Lower leg skin (tissue), 4 donors: ENCODE data around the gene A4GALT. TPM values are rescaled to one million over a fixed set of nuclear protein-coding genes. Genes with fewer than 3 reads are reported as not detected.

ENCODE experiments used
- DNase-seq, 2 donors: peaks; one replicate each; pipeline ENCODE4 v3.0.0-alpha.2; 2019; ENCODE audit warnings: low spot score in 2 of 2
- H3K4me3 ChIP-seq: fragments of 200-600 bp; sonication (generic); 2 replicates; pipeline ENCODE4 v1.5.1; 2017; ENCODE audit warnings: mild to moderate bottlenecking, low read depth; ENCODE audit not compliant: poor library complexity, severe bottlenecking
- POLR2A ChIP-seq, 2 donors: fragments of 450-650 bp; IDR thresholded peaks; one replicate each; pipeline ENCODE4 v1.6.1; 2016 to 2017; ENCODE audit warnings: antibody characterized with exemption in 2 of 2, mild to moderate bottlenecking in 1 of 2, moderate library complexity in 1 of 2
- WGBS, 2 donors: methylation state at CpG; one replicate each; pipeline ENCODE4 v1.1.5; 2018; 5-methylcytosine and 5-hydroxymethylcytosine counted together
- intact Hi-C: fragments of 100-400 bp; cut with DNase I; formaldehyde crosslinking; loops from one replicate; pipeline ENCODE4 v1.15.0; 2023; ENCODE audit warnings: low total_unique reads
- total RNA-seq, 4 donors: library from RNA; depleted of rRNA; stranded (reverse); fragments of >200 nt; gene quantifications; one replicate each; pipeline ENCODE4 v1.1.0, GENCODE V29; 2016
- TF ChIP-seq, protein P1 (sequence below), 3 donors: fragments of 450-650 bp; IDR thresholded peaks; one replicate each; pipeline ENCODE4 v1.5.1; 2016; ENCODE audit warnings: antibody characterized with exemption in 3 of 3, mild to moderate bottlenecking in 3 of 3, moderate library complexity in 2 of 3

Gene A4GALT, protein sequence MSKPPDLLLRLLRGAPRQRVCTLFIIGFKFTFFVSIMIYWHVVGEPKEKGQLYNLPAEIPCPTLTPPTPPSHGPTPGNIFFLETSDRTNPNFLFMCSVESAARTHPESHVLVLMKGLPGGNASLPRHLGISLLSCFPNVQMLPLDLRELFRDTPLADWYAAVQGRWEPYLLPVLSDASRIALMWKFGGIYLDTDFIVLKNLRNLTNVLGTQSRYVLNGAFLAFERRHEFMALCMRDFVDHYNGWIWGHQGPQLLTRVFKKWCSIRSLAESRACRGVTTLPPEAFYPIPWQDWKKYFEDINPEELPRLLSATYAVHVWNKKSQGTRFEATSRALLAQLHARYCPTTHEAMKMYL
- total RNA-seq: 10 to 100 TPM in 2 of 4 donors, 1 to 10 TPM in 2; 4.5 to 20.1 (median 10.9) TPM

DNA sequence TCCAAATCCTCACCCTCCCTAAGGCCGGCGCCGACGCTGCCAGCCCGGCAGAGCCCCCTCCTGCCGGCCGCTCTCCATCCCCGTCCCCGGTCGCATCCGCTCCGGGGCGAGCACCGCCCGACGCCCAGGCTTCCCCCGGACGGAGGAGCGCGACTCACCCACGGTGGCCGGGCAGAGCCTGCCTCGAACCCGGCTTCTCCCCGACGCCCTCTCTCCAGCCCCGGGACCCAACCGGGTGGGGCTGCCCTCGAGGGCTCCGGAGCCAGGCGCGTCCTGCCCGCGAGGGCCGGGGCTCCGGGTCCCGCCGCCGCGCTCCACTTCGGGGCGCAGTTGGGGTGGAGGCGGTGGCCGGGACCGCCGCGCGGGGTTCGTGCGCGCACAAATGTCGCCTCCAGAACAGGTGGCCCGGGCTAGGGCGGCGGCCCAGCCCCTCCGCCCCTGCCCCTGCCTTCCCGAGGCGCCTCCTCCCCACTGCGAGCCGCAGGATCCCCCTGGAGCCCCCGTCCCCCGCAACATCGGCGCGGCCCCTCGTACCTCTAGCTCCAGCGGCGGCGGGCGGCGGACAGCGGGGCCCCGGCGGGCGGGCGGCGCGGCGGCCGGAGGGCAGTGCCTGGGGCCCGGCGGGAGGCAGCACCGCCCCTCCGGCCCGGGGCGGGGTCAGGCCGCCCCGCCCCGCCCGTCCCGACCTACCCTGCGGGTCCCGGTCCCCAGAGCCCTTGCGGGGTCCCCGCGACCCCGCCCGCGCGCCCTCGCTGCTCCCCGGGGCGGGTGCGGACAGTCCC is at the start of gene A4GALT:
TSS of gene A4GALT (minus strand) at position 608 of the 782 bp plus-strand sequence. CDS start 26,919 bp downstream, outside the sequence.
- 2% methylated on average over 12 to 29 of the region's 104 CpGs for WGBS, 2 donors
- TF ChIP-seq, protein P1, sequence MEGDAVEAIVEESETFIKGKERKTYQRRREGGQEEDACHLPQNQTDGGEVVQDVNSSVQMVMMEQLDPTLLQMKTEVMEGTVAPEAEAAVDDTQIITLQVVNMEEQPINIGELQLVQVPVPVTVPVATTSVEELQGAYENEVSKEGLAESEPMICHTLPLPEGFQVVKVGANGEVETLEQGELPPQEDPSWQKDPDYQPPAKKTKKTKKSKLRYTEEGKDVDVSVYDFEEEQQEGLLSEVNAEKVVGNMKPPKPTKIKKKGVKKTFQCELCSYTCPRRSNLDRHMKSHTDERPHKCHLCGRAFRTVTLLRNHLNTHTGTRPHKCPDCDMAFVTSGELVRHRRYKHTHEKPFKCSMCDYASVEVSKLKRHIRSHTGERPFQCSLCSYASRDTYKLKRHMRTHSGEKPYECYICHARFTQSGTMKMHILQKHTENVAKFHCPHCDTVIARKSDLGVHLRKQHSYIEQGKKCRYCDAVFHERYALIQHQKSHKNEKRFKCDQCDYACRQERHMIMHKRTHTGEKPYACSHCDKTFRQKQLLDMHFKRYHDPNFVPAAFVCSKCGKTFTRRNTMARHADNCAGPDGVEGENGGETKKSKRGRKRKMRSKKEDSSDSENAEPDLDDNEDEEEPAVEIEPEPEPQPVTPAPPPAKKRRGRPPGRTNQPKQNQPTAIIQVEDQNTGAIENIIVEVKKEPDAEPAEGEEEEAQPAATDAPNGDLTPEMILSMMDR (IDR thresholded peaks at IDR 0.05): no peak
- no peak for TF ChIP-seq POLR2A (IDR thresholded peaks at IDR 0.05)
- intact Hi-C loops: no loop called here
- peak within 1 kb of the TSS; percentile 55 for H3K4me3 ChIP-seq
- DNase-seq: no peak

DNA sequence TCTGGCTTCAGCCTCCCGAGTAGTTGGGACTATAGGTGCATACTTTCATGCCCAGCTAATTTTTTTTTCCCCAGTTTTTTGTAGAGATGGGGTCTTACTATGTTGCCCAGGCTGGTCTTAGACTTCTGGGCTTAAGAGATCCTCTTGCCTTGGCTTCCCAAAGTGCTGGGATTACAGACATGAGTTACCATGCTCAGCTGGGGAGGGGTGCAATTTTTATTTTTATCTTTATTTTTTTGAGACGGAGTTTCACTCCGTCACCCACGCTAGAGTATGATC is 49.7 kb upstream of the A4GALT start:
- TF ChIP-seq, protein P1 (IDR thresholded peaks at IDR 0.05): no peak
- TF ChIP-seq POLR2A (IDR thresholded peaks at IDR 0.05): no peak
- 68 to 94% methylated on average over 4 of the region's 4 CpGs for WGBS, 2 donors
- intact Hi-C loops: no loop called here
- no peak overlapping the region for H3K4me3 ChIP-seq
- no peak for DNase-seq

DNA sequence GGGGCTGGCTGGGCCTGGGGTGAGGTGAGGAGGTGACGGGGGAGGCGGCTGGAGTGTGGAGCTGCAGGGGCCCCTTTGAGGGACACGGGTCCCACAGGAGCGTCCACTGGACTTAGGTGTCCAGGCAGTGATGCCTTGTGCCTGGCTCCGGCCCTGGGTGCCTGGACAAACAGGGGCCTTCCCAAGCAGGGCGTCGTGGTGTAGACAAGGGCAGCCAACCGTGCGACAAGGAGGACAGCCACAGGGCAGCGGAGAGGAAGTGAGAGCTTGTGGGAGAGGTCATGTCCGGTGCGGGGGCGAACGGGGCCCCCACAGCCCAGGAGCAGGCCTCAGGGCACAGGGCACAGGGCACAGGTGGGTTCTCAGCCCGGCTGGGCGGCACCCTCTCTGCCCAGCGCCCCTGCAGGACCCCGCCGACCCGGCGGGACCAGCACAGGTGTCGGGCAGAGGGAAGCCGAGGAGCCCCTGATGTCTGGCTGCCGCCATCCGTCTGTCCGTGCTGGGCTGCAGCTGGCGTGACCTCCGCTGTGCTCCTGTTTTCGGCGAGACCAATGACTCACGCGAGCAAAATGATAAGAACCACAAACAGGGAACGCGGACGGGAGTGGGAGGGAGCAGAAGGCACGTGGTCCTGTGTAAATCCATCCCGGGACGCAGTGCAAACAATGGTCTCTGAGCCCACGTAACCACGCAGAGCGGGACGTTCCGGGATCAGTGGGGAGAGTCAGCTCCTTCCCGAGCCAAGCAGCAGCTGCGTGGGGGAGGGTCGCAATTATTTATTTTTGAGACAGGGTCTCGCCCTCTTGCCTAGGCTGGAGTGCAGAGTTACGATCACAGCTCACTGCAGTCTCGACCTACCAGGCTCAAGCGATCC is 49.1 kb upstream of the A4GALT start:
- no peak overlapping the region for H3K4me3 ChIP-seq
- DNase-seq: no peak
- 60 to 74% methylated on average over 44 to 49 of the region's 50 CpGs for WGBS, 2 donors

DNA sequence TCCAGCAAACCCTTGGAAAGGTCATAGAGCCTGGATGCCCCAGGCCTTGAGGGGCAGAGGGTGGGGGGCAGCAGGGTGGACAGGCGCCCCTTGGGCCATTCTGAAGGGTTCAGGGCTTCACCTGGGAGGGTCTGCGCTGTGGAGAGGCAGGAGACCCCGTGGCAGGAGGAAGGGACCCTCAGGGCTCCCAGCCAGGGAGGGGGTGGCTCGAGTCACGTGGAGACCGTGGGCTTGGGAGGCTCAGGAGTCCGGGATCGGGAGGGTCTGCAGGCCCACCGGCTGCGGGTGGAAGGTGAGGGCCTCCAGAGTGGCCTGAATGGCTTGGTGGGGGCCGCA is 48.5 kb upstream of the A4GALT start:
- 88 to 89% methylated on average over 11 of the region's 11 CpGs for WGBS, 2 donors
- H3K4me3 ChIP-seq: no peak overlapping the region
- TF ChIP-seq, protein P1 (IDR thresholded peaks at IDR 0.05): no peak
- TF ChIP-seq POLR2A (IDR thresholded peaks at IDR 0.05): no peak
- no peak for DNase-seq
- intact Hi-C loops: no loop called here

More for the DNA sequence above, 49.1 kb upstream of the A4GALT start:
- intact Hi-C loops: no loop called here
- TF ChIP-seq, protein P1 (IDR thresholded peaks at IDR 0.05): no peak
- TF ChIP-seq POLR2A (IDR thresholded peaks at IDR 0.05): no peak

DNA sequence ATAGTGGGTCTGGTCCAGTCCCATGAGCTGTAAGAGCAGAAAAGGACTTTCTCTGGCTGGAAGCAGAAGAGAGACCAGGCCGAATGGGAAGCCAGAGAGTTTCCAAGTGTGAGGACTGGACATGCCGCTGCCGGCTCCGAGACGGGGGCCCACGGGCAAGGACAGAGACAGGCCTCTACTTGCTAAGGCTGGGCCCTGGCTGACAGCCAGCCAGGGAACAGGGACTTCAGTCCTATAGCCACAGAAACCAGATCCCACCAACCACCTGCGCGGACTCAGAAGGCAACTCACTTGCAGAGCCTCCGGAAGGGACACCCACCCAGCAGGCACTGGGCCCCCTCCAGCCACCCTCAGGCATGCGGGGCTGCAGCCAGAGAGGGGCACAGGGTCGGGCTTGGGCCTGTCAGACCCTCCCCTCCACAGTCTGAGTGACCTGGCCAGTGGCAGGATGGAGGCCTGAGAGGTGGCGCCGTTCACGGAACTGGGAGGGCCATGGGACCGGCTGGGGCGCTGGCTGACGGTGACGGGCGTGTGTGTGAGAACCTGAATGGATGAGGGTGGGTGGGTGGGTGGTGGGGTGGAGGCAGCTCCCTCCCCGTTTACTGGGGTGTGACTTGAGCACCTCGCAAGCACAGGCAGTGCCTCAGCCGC is 47.8 kb upstream of the A4GALT start:
- 76 to 85% methylated on average over 6 to 20 of the region's 22 CpGs for WGBS, 2 donors
- no peak for TF ChIP-seq POLR2A (IDR thresholded peaks at IDR 0.05)
- TF ChIP-seq, protein P1 (IDR thresholded peaks at IDR 0.05): no peak
- intact Hi-C loops: no loop called here
- no peak overlapping the region for H3K4me3 ChIP-seq
- no peak for DNase-seq
